ENCODE measurements around the gene OR51B2.

- TF ChIP-seq CTCF (IDR thresholded peaks at IDR 0.05) (no peak), POLR2AphosphoS5 (IDR thresholded peaks at IDR 0.05) (no peak)
Measured at GRCh38 chr11:5282628-5283027, 41.5 kb downstream of the OR51B2 start.
